Endothelial cell of umbilical vein (primary cell): Measurements from ENCODE around the gene ZCCHC9. TPM values are rescaled to one million over a fixed set of nuclear protein-coding genes. Genes with fewer than 3 reads are reported as not detected.

Experiments used
- BruUV-seq: library from RNA; stranded (reverse); fragments of 400-500 nt; replicated peaks from 2 replicates; lab custom pipeline; 2021; lab: Mats Ljungman, UMichigan
- CTCF ChIA-PET: fragments of 300-600, 350-600 bp; sonication (Branson Sonifier 250); formaldehyde crosslinking; loops from one replicate; lab custom pipeline; 2021; ENCODE audit warnings: antibody characterized with exemption, inconsistent platforms; lab: Charles Lee
- POLR2A ChIA-PET: fragments of 300-600, 350-600 bp; sonication (Branson Sonifier 250); formaldehyde crosslinking; loops from one replicate; lab custom pipeline; 2021; ENCODE audit warnings: antibody characterized with exemption, inconsistent platforms; lab: Charles Lee
- DNase-seq: peaks from one replicate; pipeline ENCODE4 v3.0.0-alpha.2; 2011; ENCODE audit warnings: low read depth, low spot score
- FAIRE-seq: peaks from 2 replicates; lab custom pipeline; 2011; peaks lifted over from hg19 to GRCh38; lab: Jason Lieb, UNC
- H2AFZ ChIP-seq: 2 replicates; pipeline ENCODE4 v1.6.0; 2012; ENCODE audit warnings: low read depth, low read length, control low read depth, inconsistent platforms
- H3K27ac ChIP-seq: 2 replicates; pipeline ENCODE4 v1.5.1; 2011; ENCODE audit warnings: low read depth, mild to moderate bottlenecking, control low read depth, low read length, moderate library complexity; ENCODE audit not compliant: insufficient read depth
- H3K27me3 ChIP-seq, 2 experiments: 2 replicates each; pipeline versions ENCODE4 v1.6.0 to v1.6.1; 2011; ENCODE audit warnings: low read length in 2 of 2, mixed read lengths in 1 of 2; ENCODE audit not compliant: control insufficient read depth in 2 of 2, insufficient read depth in 2 of 2
- H3K36me3 ChIP-seq, 2 experiments: 2 replicates in 1 of 2; 3 replicates in 1 of 2; pipeline ENCODE4 v1.5.1; 2011; ENCODE audit warnings: low read length in 2 of 2, mild to moderate bottlenecking in 1 of 2, moderate library complexity in 1 of 2; ENCODE audit not compliant: control insufficient read depth in 2 of 2, insufficient read depth in 2 of 2; ENCODE audit errors: extremely low read depth in 1 of 2
- H3K4me1 ChIP-seq: 3 replicates; pipeline ENCODE4 v1.5.1; 2011; ENCODE audit warnings: mild to moderate bottlenecking, low read length; ENCODE audit not compliant: control insufficient read depth, insufficient read depth; ENCODE audit errors: extremely low read depth
- H3K4me2 ChIP-seq: 2 replicates; pipeline ENCODE4 v1.6.1; 2011; ENCODE audit warnings: low read length, control low read depth, mixed read lengths; ENCODE audit not compliant: insufficient read depth
- H3K4me3 ChIP-seq, 3 experiments: fragments of 200-600 bp in 1 of 3; sonication (generic), shearing (Covaris generic) in 1 of 3; replicated peaks in 1 of 3; 2 replicates each; pipeline ENCODE4 v1.5.1; 2011 to 2016; ENCODE audit warnings: control low read depth in 3 of 3, low read length in 3 of 3, mild to moderate bottlenecking in 2 of 3, inconsistent platforms in 1 of 3, low read depth in 1 of 3, moderate library complexity in 1 of 3; ENCODE audit not compliant: insufficient read depth in 1 of 3
- H3K79me2 ChIP-seq: 2 replicates; pipeline ENCODE4 v1.6.0; 2012; ENCODE audit warnings: low read length, inconsistent platforms; ENCODE audit not compliant: control insufficient read depth, insufficient read depth
- H3K9ac ChIP-seq: replicated peaks from 2 replicates; pipeline ENCODE3; 2011; ENCODE audit warnings: low read length, control low read depth; ENCODE audit not compliant: insufficient read depth; ENCODE audit errors: extremely low read depth
- H3K9me1 ChIP-seq: replicated peaks from 3 replicates; pipeline ENCODE4 v1.6.0; 2011; ENCODE audit warnings: mild to moderate bottlenecking, low read length; ENCODE audit not compliant: control insufficient read depth, insufficient read depth; ENCODE audit errors: extremely low read depth
- H3K9me3 ChIP-seq: replicated peaks from 2 replicates; pipeline ENCODE4 v1.5.1; 2012; ENCODE audit warnings: low read length, inconsistent platforms; ENCODE audit not compliant: control insufficient read depth, insufficient read depth
- H4K20me1 ChIP-seq: replicated peaks from 2 replicates; pipeline ENCODE3; 2011; ENCODE audit warnings: mild to moderate bottlenecking, low read length; ENCODE audit not compliant: control insufficient read depth, insufficient read depth; ENCODE audit errors: extremely low read depth
- CTCF ChIP-seq, 2 donors: IDR thresholded peaks; 1 replicate in 1 of 2; 2 replicates in 1 of 2; pipeline ENCODE4 v1.5.1; 2011; ENCODE audit warnings: low read length in 2 of 2, mild to moderate bottlenecking in 2 of 2, moderate library complexity in 2 of 2, control low read depth in 1 of 2, inconsistent platforms in 1 of 2, low read depth in 1 of 2; ENCODE audit not compliant: insufficient read depth in 1 of 2; ENCODE audit errors: extremely low read depth in 1 of 2
- EZH2 ChIP-seq: IDR thresholded peaks from 2 replicates; pipeline ENCODE4 v1.6.1; 2012; ENCODE audit warnings: borderline replicate concordance, low read depth, mild to moderate bottlenecking, moderate library complexity, low read length, inconsistent platforms; ENCODE audit not compliant: severe bottlenecking
- FOS ChIP-seq: IDR thresholded peaks from 2 replicates; pipeline ENCODE4 v1.6.1; 2011; ENCODE audit warnings: mild to moderate bottlenecking, low read length, moderate library complexity, borderline replicate concordance; ENCODE audit not compliant: insufficient read depth
- GATA2 ChIP-seq: IDR thresholded peaks from 2 replicates; pipeline ENCODE4 v1.7.0; 2011; ENCODE audit warnings: low read depth, mild to moderate bottlenecking, moderate library complexity, mixed read lengths, low read length; ENCODE audit not compliant: insufficient read length, insufficient read depth
- JUN ChIP-seq: IDR thresholded peaks from 2 replicates; pipeline ENCODE4 v1.6.1; 2011; ENCODE audit warnings: borderline replicate concordance, low read depth; ENCODE audit not compliant: insufficient read length, insufficient read depth
- MAX ChIP-seq: IDR thresholded peaks from 2 replicates; pipeline ENCODE4 v1.6.1; 2011; ENCODE audit not compliant: insufficient read depth, insufficient read length
- MYC ChIP-seq: IDR thresholded peaks from one replicate; pipeline ENCODE4 v1.6.1; 2011; ENCODE audit warnings: mild to moderate bottlenecking, low read depth, low read length
- POLR2A ChIP-seq: IDR thresholded peaks from 2 replicates; pipeline ENCODE4 v1.6.1; 2012; ENCODE audit warnings: low read depth, mild to moderate bottlenecking, control low read depth, low read length
- POLR2AphosphoS5 ChIP-seq: IDR thresholded peaks from 2 replicates; pipeline ENCODE4 v1.6.1; 2012; ENCODE audit warnings: low read depth, mild to moderate bottlenecking, control low read depth, low read length, moderate library complexity; ENCODE audit not compliant: insufficient read depth
- dilution Hi-C: fragments of 300-500 bp; cut with MboI; formaldehyde crosslinking; loops from one replicate; pipeline ENCODE4 v1.15.0; 2019; ENCODE audit warnings: low sequenced_read_pairs; ENCODE audit not compliant: extremely low pct_ligation_motif_present
- intact Hi-C: fragments of 100-400 bp; cut with micrococcal nuclease; formaldehyde crosslinking; loops from one replicate; pipeline ENCODE4 v1.10.0; 2022
- polyA plus RNA-seq, 4 experiments: library from polyadenylated mRNA; depleted of rRNA in 3 of 4; stranded (reverse) in 3 of 4; unstranded in 1 of 4; fragments of >200 nt; gene quantifications; 2 replicates each; pipeline versions ENCODE4 v1.2.1 to v1.2.3, GENCODE V29; 2011 to 2012; ENCODE audit warnings: missing spikeins in 1 of 4
- total RNA-seq: library from RNA; stranded (reverse); gene quantifications from 2 replicates; pipeline ENCODE4 v1.2.3, GENCODE V29; 2021

Gene ZCCHC9
- total and polyA plus RNA-seq, 2 donors (not counting 3 experiments of a cell fraction or from before 2014, with no cell fraction given) = 6.8 to 23.9 TPM

GRCh38 chr5:81353189-81353588 is 51.8 kb downstream of the ZCCHC9 start:
- POLR2A ChIA-PET = no interaction called here
- FAIRE-seq = no peak
- dilution Hi-C loops (no loop called here), intact Hi-C loops (no loop called here)
- DNase-seq = no peak
- no TSS peak for BruUV-seq
- Histone ChIP-seq H3K9me1 (no peaks in the 10 kb centered on the region), H3K9me3 (no peaks in the 10 kb centered on the region), H3K4me1 (no peaks in the 10 kb centered on the region), H2AFZ (no peak overlapping the region), H3K27ac (no peak overlapping the region), H3K9ac (no peak overlapping the region), H3K4me2 (no peak overlapping the region), H3K4me3 (no peak overlapping the region), H3K27me3 (no peaks in the 10 kb centered on the region), H4K20me1 (no peaks in the 10 kb centered on the region), H3K36me3 (no peaks in the 10 kb centered on the region), H3K79me2 (no peaks in the 10 kb centered on the region)
- CTCF ChIA-PET = no interaction called here
- no peak for TF ChIP-seq FOS
- TF ChIP-seq MYC = no peak
- TF ChIP-seq MAX = no peak
- TF ChIP-seq POLR2A = no peak
- no peak for TF ChIP-seq JUN
- no peak for TF ChIP-seq GATA2
- TF ChIP-seq CTCF (IDR thresholded peaks at IDR 0.05; ENCODE audit: extremely low read depth in 1 of 2, insufficient read depth in 1 of 2, low read depth in 1 of 2, low read length in 2 of 2) = no peak
- no peak for TF ChIP-seq POLR2AphosphoS5
- no peak for TF ChIP-seq EZH2
